Stimulated activated CD4-positive, alpha-beta T cell treated with anti-CD3 and anti-CD28 coated beads, Interleukin-2, amount 100 ng/mL, for 48 hours (primary cell): ENCODE data around the gene ZFPL1.

Experiments
- DNase-seq, 2 donors: peaks; one replicate each; pipeline ENCODE4 v3.0.0-alpha.2; 2020

ZFPL1 gene

GRCh38 chr11:65083834-65084597 lies at the start of gene ZFPL1, which contains the start of gene CDCA5:
TSS of gene ZFPL1 (plus strand) at chr11:65084222. CDS start at chr11:65084699, 477 bp downstream.
TSS of gene CDCA5 (minus strand) at chr11:65084040. CDS start at chr11:65083978, 62 bp downstream.
- DNase-seq = peak; percentile 95 to 96

- no peak for DNase-seq
These were observed 49.6 kb upstream of the ZFPL1 start for GRCh38 chr11:65034423-65034822.

DNA sequence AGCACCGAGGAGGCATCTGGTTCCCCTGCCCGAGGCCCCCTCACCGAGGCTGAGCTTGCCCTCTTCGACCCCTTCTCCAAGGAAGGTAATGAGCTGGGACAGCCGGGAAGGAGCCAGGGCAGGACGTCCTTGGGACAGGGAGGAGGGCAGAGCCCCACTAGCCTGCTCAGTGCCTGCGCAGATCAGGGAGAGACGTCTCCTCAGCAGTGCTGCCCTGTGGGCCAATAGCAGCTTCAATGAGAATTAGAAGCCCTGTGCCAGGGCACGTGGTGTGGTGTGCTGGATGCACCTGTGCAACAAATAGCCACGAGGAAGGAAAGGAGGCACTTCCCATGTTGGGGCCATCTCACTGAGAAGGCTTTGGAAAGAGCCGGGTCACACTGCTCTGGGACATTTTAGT lies 48.4 kb upstream of the ZFPL1 start:
- DNase-seq = no peak

- DNase-seq = no peak
These were observed 47.1 kb upstream of the ZFPL1 start for GRCh38 chr11:65036931-65037330.

- DNase-seq = no peak
These were observed 43.5 kb upstream of the ZFPL1 start for GRCh38 chr11:65040520-65040846.

DNA sequence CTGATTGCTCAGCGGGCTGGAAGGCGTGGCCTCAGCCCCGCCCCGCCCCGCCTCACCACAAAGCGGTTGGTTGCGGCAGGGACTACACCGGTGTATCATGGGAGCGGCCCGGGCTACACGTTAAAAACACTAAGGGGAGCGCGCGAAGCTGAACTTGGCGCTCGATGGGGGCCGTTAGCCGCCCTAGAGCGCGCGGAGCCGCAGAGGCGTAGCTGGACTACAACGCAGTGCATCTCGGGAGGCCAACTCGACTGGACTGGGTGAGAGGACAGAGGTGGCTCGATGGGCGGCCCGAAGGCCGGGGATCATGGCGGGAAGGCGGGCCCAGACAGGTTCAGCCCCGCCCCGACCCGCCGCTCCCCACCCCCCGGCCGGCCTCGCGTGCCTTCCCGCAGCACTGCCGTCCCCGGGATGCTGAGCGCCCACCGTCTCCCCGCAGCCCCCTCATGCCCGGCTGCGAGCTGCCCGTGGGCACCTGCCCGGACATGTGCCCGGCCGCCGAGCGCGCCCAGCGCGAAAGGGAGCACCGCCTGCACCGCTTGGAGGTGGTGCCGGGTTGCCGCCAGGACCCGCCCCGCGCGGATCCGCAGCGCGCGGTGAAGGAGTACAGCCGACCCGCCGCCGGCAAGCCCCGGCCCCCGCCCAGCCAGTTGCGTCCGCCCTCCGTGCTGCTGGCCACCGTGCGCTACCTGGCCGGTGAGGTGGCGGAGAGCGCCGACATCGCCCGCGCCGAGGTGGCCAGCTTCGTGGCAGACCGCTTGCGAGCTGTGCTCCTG lies 43.0 kb upstream of the ZFPL1 start, which contains the start of gene SAC3D1:
Gene SAC3D1 (plus strand): TSS at position 364 of the 776 bp plus-strand sequence. CDS start 83 bp downstream, at position 447.
- peak; percentile 79 to 82 for DNase-seq

DNA sequence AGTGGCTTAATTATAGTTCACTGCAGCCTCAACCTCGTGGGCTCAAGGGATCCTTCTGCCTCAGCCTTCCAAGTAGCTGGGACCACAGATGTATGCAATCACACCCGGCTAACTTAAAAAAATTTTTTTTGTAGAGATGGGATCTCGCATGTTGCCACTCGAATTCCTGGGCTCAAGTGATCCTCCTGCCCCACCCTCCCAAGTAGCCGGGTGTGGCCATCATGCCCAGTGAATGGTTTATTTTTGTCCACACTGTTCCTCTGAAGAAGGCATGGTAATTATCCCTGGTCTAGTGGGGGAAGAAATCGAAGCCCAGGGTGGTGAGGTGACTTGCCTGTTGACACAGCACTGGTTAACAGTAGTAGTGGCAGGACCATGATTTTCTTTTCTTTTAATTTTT lies 41.1 kb upstream of the ZFPL1 start:
- DNase-seq = no peak

GRCh38 chr11:65043881-65044501 lies 40.0 kb upstream of the ZFPL1 start:
- no peak for DNase-seq

- no peak for DNase-seq
These were observed 39.0 kb upstream of the ZFPL1 start for GRCh38 chr11:65045061-65045460.

DNA sequence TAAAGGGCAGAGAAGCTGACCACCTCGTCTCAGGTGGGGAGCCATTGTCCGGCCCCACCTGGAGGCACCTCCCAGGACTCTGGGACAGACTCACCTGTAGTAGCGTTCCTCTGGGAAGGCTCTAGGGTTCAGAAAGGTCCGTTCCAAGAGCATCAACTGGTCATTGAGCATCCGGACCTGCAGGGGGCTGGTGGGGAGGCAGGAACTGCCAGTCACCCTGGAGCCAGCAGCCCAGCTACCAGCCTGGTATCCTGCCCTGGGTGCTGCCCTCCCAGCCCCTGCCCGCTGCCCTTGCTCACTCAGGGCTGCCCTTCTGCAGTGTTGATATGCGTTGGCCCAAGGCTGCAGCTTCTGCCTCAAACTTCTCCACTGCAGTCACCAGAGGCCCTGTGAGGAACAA lies 38.3 kb upstream of the ZFPL1 start:
- DNase-seq = no peak

GRCh38 chr11:65047581-65048422 lies 36.2 kb upstream of the ZFPL1 start:
- no peak for DNase-seq

- no peak for DNase-seq
These were observed 32.6 kb upstream of the ZFPL1 start for GRCh38 chr11:65051398-65051858.

DNA sequence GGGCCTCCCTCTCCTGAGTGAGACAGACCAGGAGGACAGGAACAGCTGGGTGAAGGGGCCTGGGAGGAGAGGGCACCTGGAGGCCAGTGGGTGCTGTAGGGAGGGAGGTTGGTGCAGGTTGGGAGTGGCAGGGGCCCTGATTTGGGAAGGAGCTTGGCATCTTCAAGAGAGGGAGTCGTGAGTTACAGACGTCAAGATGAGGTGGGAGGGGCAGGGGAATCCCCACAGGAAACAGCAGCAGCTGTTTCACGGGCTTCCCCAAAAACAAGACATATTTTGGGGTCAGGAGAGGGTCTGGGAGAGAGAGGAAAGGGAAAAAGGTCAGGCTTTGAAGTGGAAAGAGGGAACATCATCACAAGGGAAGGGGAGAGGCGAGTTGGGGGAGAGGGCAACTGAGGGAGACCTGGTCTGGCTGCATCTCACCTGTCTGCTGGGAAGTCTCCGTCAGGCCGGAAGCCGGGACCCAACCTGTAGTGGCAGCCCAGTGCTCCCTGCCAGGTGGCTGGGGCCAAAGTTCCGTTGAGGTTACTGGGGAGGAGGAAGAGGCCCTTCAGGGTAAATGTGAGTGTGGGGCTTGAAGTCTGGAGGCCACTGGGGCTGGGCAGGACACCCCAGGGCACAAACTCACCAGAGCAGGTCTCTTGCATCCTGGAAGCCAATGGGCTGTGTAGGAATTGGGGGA lies 30.1 kb upstream of the ZFPL1 start:
- no peak for DNase-seq

DNA sequence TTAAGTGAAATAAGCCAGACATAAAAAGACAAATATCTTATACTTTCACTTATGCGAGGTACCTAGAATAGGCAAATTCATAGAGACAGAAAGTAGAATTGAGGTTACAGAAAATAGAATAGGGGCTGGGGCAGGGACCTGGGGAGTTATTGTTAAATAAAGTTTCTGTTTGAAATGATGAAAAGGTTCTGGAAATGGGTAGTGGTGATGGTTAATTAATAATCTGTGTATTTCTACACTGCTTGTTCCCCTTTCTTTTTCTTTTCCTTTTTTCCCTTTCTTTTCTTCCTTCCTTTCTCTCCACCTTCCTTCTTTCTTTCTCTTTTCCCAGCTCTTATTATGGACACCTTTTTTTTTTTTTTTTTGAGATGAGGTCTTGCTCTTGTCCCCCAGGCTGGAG lies 28.5 kb upstream of the ZFPL1 start:
- no peak for DNase-seq

DNA sequence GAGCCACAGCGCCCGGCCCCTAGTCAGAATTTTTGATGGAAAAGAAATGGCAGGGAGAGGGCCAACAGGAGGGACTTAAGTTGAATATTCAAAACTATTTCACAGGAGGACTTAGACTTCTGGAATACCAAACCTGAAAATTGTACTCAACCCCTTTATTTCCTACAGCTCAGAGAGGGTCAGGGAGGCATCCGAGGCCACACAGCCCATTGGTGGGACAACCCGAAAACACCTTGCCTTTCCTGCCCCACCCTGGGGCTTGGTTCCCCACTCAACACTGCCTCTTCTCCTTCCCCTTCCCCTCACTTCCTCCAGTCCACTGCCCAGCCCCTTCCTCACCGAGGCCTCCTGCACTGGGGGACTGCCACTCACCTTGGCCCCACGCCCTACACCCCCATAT lies 27.0 kb upstream of the ZFPL1 start:
- DNase-seq = no peak

GRCh38 chr11:65057526-65057925 lies 26.5 kb upstream of the ZFPL1 start:
- no peak for DNase-seq

DNA sequence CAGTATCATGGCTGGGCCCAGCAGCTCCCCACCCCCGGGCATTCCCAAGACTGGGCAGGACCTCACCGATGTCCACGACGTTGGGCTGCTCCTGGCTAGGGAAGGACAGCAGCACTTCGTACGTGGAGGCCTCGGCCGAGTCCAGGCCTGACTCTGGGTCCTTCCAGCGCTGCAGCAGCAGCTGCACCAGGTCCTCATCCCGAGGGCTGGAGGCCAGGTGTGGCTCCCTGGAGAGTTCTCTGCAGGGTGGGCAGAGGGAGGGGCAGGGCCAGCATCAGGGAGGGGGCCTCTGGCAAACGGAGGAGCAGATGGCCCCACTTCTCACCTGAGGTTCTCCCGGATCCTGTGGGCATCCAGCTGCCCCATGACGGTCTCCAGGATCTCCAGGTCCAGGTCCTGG lies 26.0 kb upstream of the ZFPL1 start:
- DNase-seq = no peak

GRCh38 chr11:65058419-65059054 lies 25.5 kb upstream of the ZFPL1 start, which contains the start of gene NAALADL1:
TSS of gene NAALADL1 (minus strand) at chr11:65058553. CDS start at chr11:65058521, 32 bp downstream.
- no peak for DNase-seq

GRCh38 chr11:65059523-65059922 lies 24.5 kb upstream of the ZFPL1 start:
- no peak for DNase-seq

- no peak for DNase-seq
These were observed 23.8 kb upstream of the ZFPL1 start for GRCh38 chr11:65059959-65060824.
